ENCODE data around the gene FAM20A. TPM values are rescaled to one million over a fixed set of nuclear protein-coding genes. Genes with fewer than 3 reads are reported as not detected.
A peak's percentile ranks its signal among the peaks of the same experiment; 100 is the strongest.

Gene FAM20A
- total and polyA plus RNA-seq, 2 experiments from 2014 or later, result 9.3 to 10.9 TPM

- Histone ChIP-seq H3K4me3 (peak overlapping the region; percentile 9; the same call in 1 of the 2 replicates), H3K4me1 (ENCODE audit: insufficient read depth) (peaks cover 49% of the 10 kb centered on the region), H3K27me3 (replicated peaks; ENCODE audit: insufficient read depth) (no peaks in the 10 kb centered on the region), H2AFZ (0 out of 2 replicates have a peak overlapping the region, but pooled peaks have one; percentile 43), H3K9ac (peak overlapping the region; percentile 13; the same call in 1 of the 2 replicates), H3K4me2 (ENCODE audit: unreplicated experiment) (peak overlapping the region; percentile 59), H3K36me3 (ENCODE audit: low read depth) (no peaks in the 10 kb centered on the region), H4K20me1 (ENCODE audit: insufficient read depth) (no peaks in the 10 kb centered on the region), H3K79me2 (ENCODE audit: insufficient read depth) (no peaks in the 10 kb centered on the region), H3K27ac (peak overlapping the region; percentile 65), H3F3A (ENCODE audit: insufficient read depth) (peaks cover 52% of the 10 kb centered on the region), H3K9me2 (ENCODE audit: insufficient read depth) (no peaks in the 10 kb centered on the region), H3K9me3 (ENCODE audit: low read depth) (no peaks in the 10 kb centered on the region)
- TF ChIP-seq EZH2 (IDR thresholded peaks at IDR 0.05; ENCODE audit: insufficient read depth, poor library complexity, severe bottlenecking) (no peak), EZH2phosphoT487 (IDR thresholded peaks at IDR 0.05; ENCODE audit: insufficient read depth, low read depth) (no peak)
- no peak for DNase-seq
- WGBS, 2 experiments (ENCODE audit: low coverage in 1 of 2, low lambda C conversion rate in 2 of 2, missing lambda C conversion rate in 2 of 2), result 37 to 46% methylated on average over 3 of the region's 3 CpGs
- in situ Hi-C loops (cut with MboI), result no loop called here
Measured at GRCh38 chr17:68577497-68577821, 23.7 kb downstream of the FAM20A start.

- peak overlapping the region; percentile 13; the same call in 1 of the 2 replicates for H3K9ac ChIP-seq
- H3F3A ChIP-seq (ENCODE audit: insufficient read depth), result peaks cover 52% of the 10 kb centered on the region
- H3K27ac ChIP-seq, result peak overlapping the region; percentile 65
- no peaks in the 10 kb centered on the region for H3K9me3 ChIP-seq (ENCODE audit: low read depth)
- in situ Hi-C loops (cut with MboI), result no loop called here
- 2 to 3% methylated on average over 8 of the region's 8 CpGs for WGBS, 2 experiments (ENCODE audit: low coverage in 1 of 2, low lambda C conversion rate in 2 of 2, missing lambda C conversion rate in 2 of 2)
- H4K20me1 ChIP-seq (ENCODE audit: insufficient read depth), result no peaks in the 10 kb centered on the region
- TF ChIP-seq EZH2 (IDR thresholded peaks at IDR 0.05; ENCODE audit: insufficient read depth, poor library complexity, severe bottlenecking) (no peak), EZH2phosphoT487 (IDR thresholded peaks at IDR 0.05; ENCODE audit: insufficient read depth, low read depth) (no peak)
- peaks cover 49% of the 10 kb centered on the region for H3K4me1 ChIP-seq (ENCODE audit: insufficient read depth)
- H3K4me2 ChIP-seq (ENCODE audit: unreplicated experiment), result peak overlapping the region; percentile 59
- H3K27me3 ChIP-seq (replicated peaks; ENCODE audit: insufficient read depth), result no peaks in the 10 kb centered on the region
- no peaks in the 10 kb centered on the region for H3K9me2 ChIP-seq (ENCODE audit: insufficient read depth)
- no peaks in the 10 kb centered on the region for H3K36me3 ChIP-seq (ENCODE audit: low read depth)
- H3K79me2 ChIP-seq (ENCODE audit: insufficient read depth), result no peaks in the 10 kb centered on the region
- DNase-seq, result peak; percentile 89
- H2AFZ ChIP-seq, result peak overlapping the region; percentile 43; the same call in 1 of the 2 replicates
- H3K4me3 ChIP-seq, result peak overlapping the region; percentile 9; the same call in 1 of the 2 replicates
Measured at GRCh38 chr17:68576811-68577496, 24.2 kb downstream of the FAM20A start.

GRCh38 chr17:68576137-68576536 lies 25.0 kb downstream of the FAM20A start:
- H2AFZ ChIP-seq, result 0 out of 2 replicates have a peak overlapping the region, but pooled peaks have one; percentile 43
- 100% methylated on average over 2 of the region's 2 CpGs for WGBS, 2 experiments (ENCODE audit: low coverage in 1 of 2, low lambda C conversion rate in 2 of 2, missing lambda C conversion rate in 2 of 2)
- no peak for DNase-seq
- H3K36me3 ChIP-seq (ENCODE audit: low read depth), result no peaks in the 10 kb centered on the region
- H3K9me3 ChIP-seq (ENCODE audit: low read depth), result no peaks in the 10 kb centered on the region
- TF ChIP-seq EZH2 (IDR thresholded peaks at IDR 0.05; ENCODE audit: insufficient read depth, poor library complexity, severe bottlenecking) (no peak), EZH2phosphoT487 (IDR thresholded peaks at IDR 0.05; ENCODE audit: insufficient read depth, low read depth) (no peak)
- peak overlapping the region; percentile 59 for H3K4me2 ChIP-seq (ENCODE audit: unreplicated experiment)
- peaks cover 51% of the 10 kb centered on the region for H3F3A ChIP-seq (ENCODE audit: insufficient read depth)
- H3K9ac ChIP-seq, result no peak overlapping the region
- in situ Hi-C loops (cut with MboI), result no loop called here
- H3K27me3 ChIP-seq (replicated peaks; ENCODE audit: insufficient read depth), result no peaks in the 10 kb centered on the region
- no peaks in the 10 kb centered on the region for H3K79me2 ChIP-seq (ENCODE audit: insufficient read depth)
- peak overlapping the region; percentile 65 for H3K27ac ChIP-seq
- no peaks in the 10 kb centered on the region for H4K20me1 ChIP-seq (ENCODE audit: insufficient read depth)
- no peak overlapping the region for H3K4me3 ChIP-seq
- H3K4me1 ChIP-seq (ENCODE audit: insufficient read depth), result peaks cover 48% of the 10 kb centered on the region
- H3K9me2 ChIP-seq (ENCODE audit: insufficient read depth), result no peaks in the 10 kb centered on the region

GRCh38 chr17:68573338-68573737 lies 27.8 kb downstream of the FAM20A start:
- 79 to 84% methylated on average over 1 of the region's 1 CpG for WGBS, 2 experiments (ENCODE audit: low coverage in 1 of 2, low lambda C conversion rate in 2 of 2, missing lambda C conversion rate in 2 of 2)
- H2AFZ ChIP-seq, result no peak overlapping the region
- DNase-seq, result no peak
- peaks cover 22% of the 10 kb centered on the region for H3K4me1 ChIP-seq (ENCODE audit: insufficient read depth)
- no peaks in the 10 kb centered on the region for H3K27me3 ChIP-seq (replicated peaks; ENCODE audit: insufficient read depth)
- in situ Hi-C loops (cut with MboI), result no loop called here
- no peaks in the 10 kb centered on the region for H3K79me2 ChIP-seq (ENCODE audit: insufficient read depth)
- H3K27ac ChIP-seq, result no peak overlapping the region
- TF ChIP-seq EZH2 (IDR thresholded peaks at IDR 0.05; ENCODE audit: insufficient read depth, poor library complexity, severe bottlenecking), result no peak
- TF ChIP-seq EZH2phosphoT487 (IDR thresholded peaks at IDR 0.05; ENCODE audit: insufficient read depth, low read depth), result no peak
- H4K20me1 ChIP-seq (ENCODE audit: insufficient read depth), result no peaks in the 10 kb centered on the region
- peaks cover 27% of the 10 kb centered on the region for H3F3A ChIP-seq (ENCODE audit: insufficient read depth)
- H3K9me2 ChIP-seq (ENCODE audit: insufficient read depth), result no peaks in the 10 kb centered on the region
- no peak overlapping the region for H3K4me2 ChIP-seq (ENCODE audit: unreplicated experiment)
- H3K9ac ChIP-seq, result no peak overlapping the region
- no peaks in the 10 kb centered on the region for H3K36me3 ChIP-seq (ENCODE audit: low read depth)
- no peak overlapping the region for H3K4me3 ChIP-seq
- no peaks in the 10 kb centered on the region for H3K9me3 ChIP-seq (ENCODE audit: low read depth)

Data from GM23248 (cell line).